Measurements from ENCODE around the gene LIN37. TPM values are rescaled to one million over a fixed set of nuclear protein-coding genes. Genes with fewer than 3 reads are reported as not detected.

LIN37 gene
- total RNA-seq, 1 experiment from 2014 or later: 10.1 TPM

DNA sequence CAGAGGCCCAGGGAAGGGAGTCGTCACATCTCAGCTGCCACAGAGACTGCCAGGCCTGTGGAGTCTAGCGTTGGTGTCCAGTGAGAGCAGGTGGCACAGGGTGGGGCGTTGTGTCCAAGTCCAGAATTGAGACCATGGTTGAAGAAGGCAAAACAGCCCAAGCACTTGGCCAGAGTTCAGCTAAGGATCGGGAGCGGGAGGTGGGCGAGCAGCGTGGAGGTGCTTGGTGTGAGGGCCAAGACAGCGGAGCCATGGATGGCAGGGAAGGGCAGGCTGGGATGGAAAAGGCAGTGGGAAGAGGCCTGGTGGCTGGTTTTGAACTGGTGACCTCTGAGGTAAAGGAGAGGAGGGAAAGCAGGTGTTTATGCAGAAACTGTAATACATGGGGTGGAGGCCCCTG is 14.1 kb upstream of the LIN37 start:
- Histone ChIP-seq H3K79me2 (ENCODE audit: insufficient read depth, low read length) (no peaks in the 10 kb centered on the region), H3K27me3 (ENCODE audit: insufficient read depth, low read length) (no peaks in the 10 kb centered on the region), H3K9ac (ENCODE audit: low read length) (no peak overlapping the region), H3K4me1 (ENCODE audit: control insufficient read depth in 1 of 2, insufficient read depth in 2 of 2, low read length in 2 of 2) (no peaks in the 10 kb centered on the region; a peak in 1 of 4 replicates), H3K4me3 (replicated peaks in 1 of 2; ENCODE audit: low read depth in 1 of 2, low read length in 2 of 2) (no peak overlapping the region), H3K9me3 (ENCODE audit: control insufficient read depth in 1 of 2, insufficient read depth in 1 of 2, low read depth in 1 of 2, low read length in 2 of 2) (no peaks in the 10 kb centered on the region), H2AFZ (ENCODE audit: low read depth, low read length, poor library complexity, severe bottlenecking) (no peak overlapping the region), H3K27ac (ENCODE audit: low read depth, low read length) (no peak overlapping the region), H3K36me3 (ENCODE audit: control insufficient read depth in 1 of 2, insufficient read depth in 2 of 2, low read length in 2 of 2) (peaks cover 40 to 49% of the 10 kb centered on the region in 2 experiments; a peak in 3 of 4 replicates), H3K9me2 (ENCODE audit: insufficient read depth) (no peaks in the 10 kb centered on the region), H3K4me2 (ENCODE audit: low read length) (no peak overlapping the region), H4K20me1 (ENCODE audit: insufficient read depth) (no peaks in the 10 kb centered on the region)
- ChIA-PET CTCF (no interaction called here), POLR2A (no interaction called here), RAD21 (ENCODE audit: low non-redundant PET in 1 of 2, low total read pairs in 2 of 2, uncharacterized antibody in 2 of 2, unreplicated experiment in 2 of 2) (no interaction called here)
- intact Hi-C loops (cut with micrococcal nuclease): no loop called here
- ATAC-seq: no peak
- no TSS peak for BruUV-seq (replicated peaks)
- DNase-seq (ENCODE audit: low read depth, low spot score): no peak
- TF ChIP-seq SP1 (IDR thresholded peaks at IDR 0.05; ENCODE audit: low read depth) (no peak), CEBPB (IDR thresholded peaks at IDR 0.05; ENCODE audit: low read depth) (no peak), EGR1 (IDR thresholded peaks at IDR 0.05; ENCODE audit: low read depth) (no peak), ZNF274 (IDR thresholded peaks at IDR 0.05; ENCODE audit: low read depth, low read length) (no peak), JUND (IDR thresholded peaks at IDR 0.05) (no peak), ZBTB33 (IDR thresholded peaks at IDR 0.05; ENCODE audit: extremely low read depth, insufficient replicate concordance, low read length) (no peak), SRF (IDR thresholded peaks at IDR 0.05; ENCODE audit: low read depth) (no peak), EZH2 (IDR thresholded peaks at IDR 0.05) (no peak), FOSL1 (IDR thresholded peaks at IDR 0.05; ENCODE audit: low read depth) (no peak), SIN3A (IDR thresholded peaks at IDR 0.05; ENCODE audit: low read depth) (no peak), POLR2A (IDR thresholded peaks at IDR 0.05; ENCODE audit: borderline replicate concordance, extremely low read depth, insufficient read depth, insufficient read length) (no peak)
- TF ChIP-seq, protein P1, sequence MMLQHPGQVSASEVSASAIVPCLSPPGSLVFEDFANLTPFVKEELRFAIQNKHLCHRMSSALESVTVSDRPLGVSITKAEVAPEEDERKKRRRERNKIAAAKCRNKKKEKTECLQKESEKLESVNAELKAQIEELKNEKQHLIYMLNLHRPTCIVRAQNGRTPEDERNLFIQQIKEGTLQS (IDR thresholded peaks at IDR 0.05): no peak

All from HCT116 (cell line).